Esophagus (tissue), 2 donors: ENCODE measurements around the gene ADAM12. TPM values are rescaled to one million over a fixed set of nuclear protein-coding genes. Genes with fewer than 3 reads are reported as not detected.
"Not testable (repeated sequence)": the region's sequence is repeated elsewhere in the genome, so short reads cannot be mapped to it uniquely, and the experiment has no call there.

Experiments used
- H3K27ac ChIP-seq, 2 donors: one replicate each; pipeline ENCODE4 v1.5.1; 2013; ENCODE audit warnings: low read depth in 2 of 2, mild to moderate bottlenecking in 2 of 2, inconsistent platforms in 1 of 2, low read length in 1 of 2, moderate library complexity in 1 of 2
- H3K27me3 ChIP-seq, 2 donors: one replicate each; pipeline ENCODE4 v1.6.1; 2013; ENCODE audit warnings: low read length in 2 of 2, control low read depth in 1 of 2, mild to moderate bottlenecking in 1 of 2; ENCODE audit not compliant: insufficient read depth in 2 of 2, control insufficient read depth in 1 of 2
- H3K36me3 ChIP-seq, 2 donors: one replicate each; pipeline ENCODE4 v1.6.1; 2013; ENCODE audit warnings: low read length in 1 of 2; ENCODE audit not compliant: control insufficient read depth in 2 of 2, insufficient read depth in 2 of 2
- H3K4me1 ChIP-seq, 2 donors: one replicate each; pipeline ENCODE4 v1.6.1; 2013; ENCODE audit warnings: low read length in 1 of 2; ENCODE audit not compliant: control insufficient read depth in 2 of 2, insufficient read depth in 2 of 2
- H3K4me3 ChIP-seq, 2 donors: one replicate each; pipeline ENCODE4 v1.5.1; 2013; ENCODE audit warnings: low read length in 2 of 2, mild to moderate bottlenecking in 2 of 2, low read depth in 1 of 2, moderate library complexity in 1 of 2
- H3K9me3 ChIP-seq, 2 donors: one replicate each; pipeline ENCODE4 v1.6.1; 2013; ENCODE audit warnings: mild to moderate bottlenecking in 2 of 2, low read depth in 1 of 2, low read length in 1 of 2, moderate library complexity in 1 of 2; ENCODE audit not compliant: control insufficient read depth in 2 of 2, insufficient read depth in 1 of 2
- WGBS, 2 donors: extraction: QIAGEN DNeasy Blood & Tissue Kit; methylation state at CpG; one replicate each; pipeline ENCODE4 v1.1.7; 2013; 5-methylcytosine and 5-hydroxymethylcytosine counted together
- polyA plus RNA-seq, 2 donors: library from polyadenylated mRNA; stranded (reverse); fragments of 200-250 nt; gene quantifications; one replicate each; pipeline ENCODE4 v1.2.3, GENCODE V29; 2013
- donor health status: healthy with polysubstance abuse.
- donor health status: Bipolar disorder and iron deficiency.

Gene ADAM12
- polyA plus RNA-seq, 2 donors, result under 0.01 to 0.06 TPM

- Histone ChIP-seq H3K36me3 (no peaks in the 10 kb centered on the region), H3K27ac (no peak overlapping the region), H3K9me3 (no peaks in the 10 kb centered on the region), H3K4me1 (peaks cover 2 to 6% of the 10 kb centered on the region in 2 donors), H3K27me3 (peaks cover 0 to 9% of the 10 kb centered on the region in 2 donors), H3K4me3 (no peak overlapping the region)
- WGBS, 2 donors, result 69 to 82% methylated on average over 8 of the region's 8 CpGs
Observed at GRCh38 chr10:126392469-126392868, 4.2 kb upstream of the ADAM12 start.

- Histone ChIP-seq H3K9me3 (no peaks in the 10 kb centered on the region), H3K27me3 (peaks cover 4 to 9% of the 10 kb centered on the region in 2 donors), H3K4me3 (no peak overlapping the region), H3K4me1 (peaks cover 5 to 7% of the 10 kb centered on the region in 2 donors), H3K36me3 (no peaks in the 10 kb centered on the region), H3K27ac (no peak overlapping the region)
- WGBS, 2 donors, result 86 to 87% methylated on average over 6 of the region's 6 CpGs
Observed at GRCh38 chr10:126392068-126392467, 3.8 kb upstream of the ADAM12 start.

GRCh38 chr10:126391192-126391885 is 3.1 kb upstream of the ADAM12 start:
- peaks cover 5 to 7% of the 10 kb centered on the region in 2 donors for H3K4me1 ChIP-seq
- H3K4me3 ChIP-seq, result no peak overlapping the region
- WGBS, 2 donors, result 39 to 50% methylated on average over 9 of the region's 9 CpGs
- no peaks in the 10 kb centered on the region for H3K9me3 ChIP-seq
- H3K36me3 ChIP-seq, result no peaks in the 10 kb centered on the region
- peaks cover 5 to 9% of the 10 kb centered on the region in 2 donors for H3K27me3 ChIP-seq
- no peak overlapping the region for H3K27ac ChIP-seq

GRCh38 chr10:126390324-126390723 is 2.0 kb upstream of the ADAM12 start:
- Histone ChIP-seq H3K4me3 (no peak overlapping the region), H3K9me3 (no peaks in the 10 kb centered on the region), H3K36me3 (no peaks in the 10 kb centered on the region), H3K27me3 (peaks cover 5 to 9% of the 10 kb centered on the region in 2 donors), H3K27ac (no peak overlapping the region), H3K4me1 (peaks cover 5 to 7% of the 10 kb centered on the region in 2 donors)
- 85 to 88% methylated on average over 4 of the region's 4 CpGs for WGBS, 2 donors

- peak overlapping the region; percentile 38 to 46 for H3K4me3 ChIP-seq
- H3K27ac ChIP-seq, result no peak overlapping the region
- WGBS, 2 donors, result 3% methylated on average over 47 to 50 of the region's 50 CpGs
- peaks cover 5 to 7% of the 10 kb centered on the region in 2 donors for H3K4me1 ChIP-seq
- H3K9me3 ChIP-seq, result no peaks in the 10 kb centered on the region
- no peaks in the 10 kb centered on the region for H3K36me3 ChIP-seq
- H3K27me3 ChIP-seq, result peaks cover 4 to 5% of the 10 kb centered on the region in 2 donors
Observed at GRCh38 chr10:126387041-126387921, 996 bp downstream of the ADAM12 start.

GRCh38 chr10:126384269-126384873 is 3.9 kb downstream of the ADAM12 start:
- Histone ChIP-seq H3K4me3 (no peak overlapping the region), H3K4me1 (peaks cover 5 to 7% of the 10 kb centered on the region in 2 donors), H3K9me3 (no peaks in the 10 kb centered on the region), H3K36me3 (no peaks in the 10 kb centered on the region), H3K27me3 (peaks cover under 1 to 5% of the 10 kb centered on the region in 2 donors), H3K27ac (no peak overlapping the region)
- 76 to 87% methylated on average over 5 of the region's 5 CpGs for WGBS, 2 donors

- Histone ChIP-seq H3K27ac (no peak overlapping the region), H3K4me1 (no peaks in the 10 kb centered on the region), H3K27me3 (no peaks in the 10 kb centered on the region), H3K36me3 (no peaks in the 10 kb centered on the region), H3K4me3 (no peak overlapping the region), H3K9me3 (no peaks in the 10 kb centered on the region)
- 72 to 77% methylated on average over 7 of the region's 7 CpGs for WGBS, 2 donors
Observed at GRCh38 chr10:126380352-126381076, 7.8 kb downstream of the ADAM12 start.

GRCh38 chr10:126379166-126379565 is 9.1 kb downstream of the ADAM12 start:
- H3K4me1 ChIP-seq, H3K27me3 ChIP-seq, H3K36me3 ChIP-seq, H3K27ac ChIP-seq, H3K9me3 ChIP-seq, H3K4me3 ChIP-seq: not testable (repeated sequence)
- WGBS, 2 donors, result 89 to 90% methylated on average over 3 of the region's 3 CpGs

- Histone ChIP-seq H3K9me3 (no peaks in the 10 kb centered on the region), H3K27ac (no peak overlapping the region), H3K27me3 (no peaks in the 10 kb centered on the region), H3K36me3 (no peaks in the 10 kb centered on the region), H3K4me3 (no peak overlapping the region), H3K4me1 (no peaks in the 10 kb centered on the region)
- whole genome bisulfite sequencing, 2 donors, result 82 to 89% methylated on average over 2 of the region's 2 CpGs
Observed at GRCh38 chr10:126376956-126377355, 11.3 kb downstream of the ADAM12 start.
